ENCODE data around the gene DSC3. TPM values are rescaled to one million over a fixed set of nuclear protein-coding genes. Genes with fewer than 3 reads are reported as not detected.
"Not testable (repeated sequence)": the region's sequence is repeated elsewhere in the genome, so short reads cannot be mapped to it uniquely, and the experiment has no call there.

The DSC3 gene
- total RNA-seq, 2 donors from 2014 or later: 3.0 to 12.9 TPM

DNA sequence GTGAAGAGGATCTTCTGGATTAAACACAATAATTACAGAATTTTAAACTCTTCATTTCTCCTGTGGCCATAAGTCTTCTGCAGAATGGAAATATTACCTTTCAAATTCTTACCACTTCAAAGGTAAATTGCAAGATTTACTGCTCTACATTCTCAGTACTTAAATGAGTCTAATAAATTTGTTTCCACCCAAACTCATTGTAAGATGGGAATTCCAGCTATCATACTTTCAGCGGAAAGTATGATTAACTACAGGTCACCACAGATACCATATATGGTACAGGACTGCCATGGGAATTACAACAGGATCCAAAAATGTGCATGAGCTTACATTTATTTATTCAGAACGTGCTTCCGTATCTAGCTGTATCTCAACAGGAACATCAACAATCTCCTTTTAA is 3.1 kb downstream of the DSC3 start:
- H3K9me3 ChIP-seq: no peaks in the 10 kb centered on the region
- H3K36me3 ChIP-seq: no peaks in the 10 kb centered on the region
- H3K27ac ChIP-seq: no peak overlapping the region
- peaks cover 0 to 17% of the 10 kb centered on the region in 2 donors for H3K4me1 ChIP-seq (ENCODE audit: control insufficient read depth in 1 of 2, low read depth in 2 of 2)
- DNase-seq (ENCODE audit: low spot score) (no peak), ATAC-seq (ENCODE audit: insufficient number of reproducible peaks, low FRiP score, low read depth) (no peak)
- H3K4me3 ChIP-seq: no peak overlapping the region
- TF ChIP-seq, protein P1, sequence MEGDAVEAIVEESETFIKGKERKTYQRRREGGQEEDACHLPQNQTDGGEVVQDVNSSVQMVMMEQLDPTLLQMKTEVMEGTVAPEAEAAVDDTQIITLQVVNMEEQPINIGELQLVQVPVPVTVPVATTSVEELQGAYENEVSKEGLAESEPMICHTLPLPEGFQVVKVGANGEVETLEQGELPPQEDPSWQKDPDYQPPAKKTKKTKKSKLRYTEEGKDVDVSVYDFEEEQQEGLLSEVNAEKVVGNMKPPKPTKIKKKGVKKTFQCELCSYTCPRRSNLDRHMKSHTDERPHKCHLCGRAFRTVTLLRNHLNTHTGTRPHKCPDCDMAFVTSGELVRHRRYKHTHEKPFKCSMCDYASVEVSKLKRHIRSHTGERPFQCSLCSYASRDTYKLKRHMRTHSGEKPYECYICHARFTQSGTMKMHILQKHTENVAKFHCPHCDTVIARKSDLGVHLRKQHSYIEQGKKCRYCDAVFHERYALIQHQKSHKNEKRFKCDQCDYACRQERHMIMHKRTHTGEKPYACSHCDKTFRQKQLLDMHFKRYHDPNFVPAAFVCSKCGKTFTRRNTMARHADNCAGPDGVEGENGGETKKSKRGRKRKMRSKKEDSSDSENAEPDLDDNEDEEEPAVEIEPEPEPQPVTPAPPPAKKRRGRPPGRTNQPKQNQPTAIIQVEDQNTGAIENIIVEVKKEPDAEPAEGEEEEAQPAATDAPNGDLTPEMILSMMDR (IDR thresholded peaks at IDR 0.05): no peak
- no peaks in the 10 kb centered on the region for H3K27me3 ChIP-seq (replicated peaks; ENCODE audit: insufficient read depth)

DNA sequence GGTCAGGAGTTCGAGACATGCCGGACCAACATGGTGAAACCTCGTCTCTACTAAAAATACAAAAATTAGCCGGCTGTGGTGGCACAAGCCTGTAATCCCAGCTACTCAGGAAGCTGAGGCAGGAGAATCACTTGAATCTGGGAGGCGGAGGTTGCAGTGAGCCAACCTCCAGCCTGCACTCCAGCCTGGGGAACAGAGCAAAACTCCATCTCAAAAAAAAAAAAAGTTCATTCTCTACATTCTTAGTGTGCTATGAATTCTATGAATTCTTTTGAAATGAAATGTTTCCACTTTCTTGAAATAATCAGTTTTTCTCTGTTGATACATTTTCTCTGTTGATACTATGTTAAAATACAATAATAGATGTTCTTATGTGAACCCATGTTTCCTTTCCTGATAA is 4.9 kb downstream of the DSC3 start:
- not testable (repeated sequence) for H3K27ac ChIP-seq; H3K4me3 ChIP-seq; H3K9me3 ChIP-seq; ATAC-seq (ENCODE audit: insufficient number of reproducible peaks, low FRiP score, low read depth); H3K27me3 ChIP-seq (replicated peaks; ENCODE audit: insufficient read depth); DNase-seq (ENCODE audit: low spot score); H3K36me3 ChIP-seq
- H3K4me1 ChIP-seq (ENCODE audit: control insufficient read depth in 1 of 2, low read depth in 2 of 2): peaks cover 0 to 17% of the 10 kb centered on the region in 2 donors

DNA sequence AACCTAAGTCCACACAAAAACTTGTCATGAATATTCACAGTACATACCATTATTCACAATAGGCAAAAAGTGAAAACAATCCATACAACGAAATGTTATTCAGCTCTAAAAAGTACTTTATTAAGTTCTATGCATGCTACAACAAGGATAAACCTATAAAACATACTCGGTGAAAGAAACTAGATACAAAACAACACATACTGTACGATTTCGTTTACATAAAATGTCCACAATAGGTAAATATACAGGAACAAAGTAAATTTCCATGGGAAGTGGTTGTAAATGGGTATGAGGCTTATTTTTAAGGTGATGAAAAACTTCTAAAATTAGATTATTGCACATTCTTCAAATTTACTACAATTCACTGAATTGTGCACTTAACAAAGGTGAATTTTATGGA is 8.0 kb downstream of the DSC3 start:
- TF ChIP-seq, protein P1 (IDR thresholded peaks at IDR 0.05): no peak
- DNase-seq (ENCODE audit: low spot score) (no peak), ATAC-seq (ENCODE audit: insufficient number of reproducible peaks, low FRiP score, low read depth) (no peak)
- no peaks in the 10 kb centered on the region for H3K9me3 ChIP-seq
- H3K4me3 ChIP-seq: no peak overlapping the region
- H3K4me1 ChIP-seq (ENCODE audit: control insufficient read depth in 1 of 2, low read depth in 2 of 2): no peaks in the 10 kb centered on the region
- no peak overlapping the region for H3K27ac ChIP-seq
- no peaks in the 10 kb centered on the region for H3K27me3 ChIP-seq (replicated peaks; ENCODE audit: insufficient read depth)
- H3K36me3 ChIP-seq: no peaks in the 10 kb centered on the region

DNA sequence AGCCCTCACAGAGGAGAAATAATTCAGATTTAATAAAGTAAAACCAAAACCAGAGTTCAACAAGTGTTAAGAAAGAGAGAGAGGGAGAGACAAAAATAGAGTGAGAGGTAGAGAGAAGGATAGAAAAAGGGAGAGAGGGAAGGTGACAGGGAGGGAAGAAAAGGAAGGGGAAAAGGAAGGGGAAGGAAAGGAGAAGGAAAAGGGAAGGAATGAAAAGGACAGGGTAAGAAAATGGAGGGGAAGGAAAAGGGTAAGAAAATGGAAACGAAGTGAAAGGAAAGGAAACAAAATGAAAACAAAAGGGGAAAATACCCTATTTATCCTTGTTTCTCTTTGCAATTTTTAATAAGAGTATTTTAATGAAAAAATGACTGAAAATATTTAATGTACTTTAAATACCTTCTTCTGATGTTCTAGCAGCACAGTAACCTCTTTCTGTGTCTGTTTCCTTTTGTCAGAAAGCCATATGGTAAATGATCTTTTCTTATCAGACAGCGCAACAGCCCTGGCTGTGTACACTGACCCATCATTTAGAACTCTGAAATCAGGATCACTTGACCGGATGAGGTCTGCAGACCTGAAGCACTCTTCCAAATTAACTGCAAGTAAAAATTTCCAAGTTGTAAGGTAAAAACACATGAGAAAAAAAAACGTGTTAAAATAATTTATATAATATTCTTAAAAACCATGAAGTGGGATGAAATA is 11.8 kb downstream of the DSC3 start:
- Histone ChIP-seq H3K4me1 (ENCODE audit: control insufficient read depth in 1 of 2, low read depth in 2 of 2) (no peaks in the 10 kb centered on the region), H3K27me3 (replicated peaks; ENCODE audit: insufficient read depth) (no peaks in the 10 kb centered on the region), H3K9me3 (no peaks in the 10 kb centered on the region), H3K4me3 (no peak overlapping the region), H3K27ac (no peak overlapping the region), H3K36me3 (no peaks in the 10 kb centered on the region)
- TF ChIP-seq, protein P1 (IDR thresholded peaks at IDR 0.05): no peak
- DNase-seq (ENCODE audit: low spot score) (no peak), ATAC-seq (ENCODE audit: insufficient number of reproducible peaks, low FRiP score, low read depth) (no peak)

- no peak overlapping the region for H3K27ac ChIP-seq
- DNase-seq (ENCODE audit: low spot score): no peak
- no peaks in the 10 kb centered on the region for H3K27me3 ChIP-seq (replicated peaks; ENCODE audit: insufficient read depth)
- ATAC-seq (ENCODE audit: insufficient number of reproducible peaks, low FRiP score, low read depth): no peak
- H3K4me3 ChIP-seq: no peak overlapping the region
- H3K9me3 ChIP-seq: no peaks in the 10 kb centered on the region
- TF ChIP-seq, protein P1 (IDR thresholded peaks at IDR 0.05): no peak
- H3K36me3 ChIP-seq: no peaks in the 10 kb centered on the region
- no peaks in the 10 kb centered on the region for H3K4me1 ChIP-seq (ENCODE audit: control insufficient read depth in 1 of 2, low read depth in 2 of 2)
Observed at GRCh38 chr18:31015715-31016434, 26.7 kb downstream of the DSC3 start.

GRCh38 chr18:31011455-31011854 is 31.1 kb downstream of the DSC3 start:
- H3K27me3 ChIP-seq (replicated peaks; ENCODE audit: insufficient read depth); H3K4me3 ChIP-seq; DNase-seq (ENCODE audit: low spot score); H3K9me3 ChIP-seq; H3K27ac ChIP-seq; H3K36me3 ChIP-seq; H3K4me1 ChIP-seq (ENCODE audit: control insufficient read depth in 1 of 2, low read depth in 2 of 2); ATAC-seq (ENCODE audit: insufficient number of reproducible peaks, low FRiP score, low read depth): not testable (repeated sequence)
